AML-193 (cell line): ENCODE data around the gene OBSL1.

Source experiments
- DNase-seq, 2 experiments: peaks; one replicate each; lab custom pipeline; 2025; lab: John Stamatoyannopoulos, UW

OBSL1 gene

DNA sequence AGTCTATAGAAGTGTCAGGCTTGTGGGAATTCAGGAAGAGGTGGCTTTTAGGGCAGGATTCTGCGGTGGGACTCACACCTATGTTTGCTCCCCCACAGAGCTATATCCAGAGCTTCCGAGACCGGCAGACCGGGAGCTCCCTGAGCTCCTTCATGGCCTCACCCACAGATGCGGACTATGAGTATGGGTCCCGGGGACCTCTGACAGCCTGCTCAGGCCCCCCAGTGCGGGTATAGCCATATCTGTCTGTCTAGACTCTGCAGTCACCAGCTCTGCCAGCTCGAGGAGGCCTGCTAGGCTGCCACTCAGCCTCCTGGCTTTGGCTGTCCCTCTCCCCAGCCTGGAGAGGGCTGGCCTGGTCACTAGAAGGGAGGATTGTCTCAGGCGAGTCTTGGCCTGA is 21.7 kb downstream of the OBSL1 start:
- no peak for DNase-seq

DNA sequence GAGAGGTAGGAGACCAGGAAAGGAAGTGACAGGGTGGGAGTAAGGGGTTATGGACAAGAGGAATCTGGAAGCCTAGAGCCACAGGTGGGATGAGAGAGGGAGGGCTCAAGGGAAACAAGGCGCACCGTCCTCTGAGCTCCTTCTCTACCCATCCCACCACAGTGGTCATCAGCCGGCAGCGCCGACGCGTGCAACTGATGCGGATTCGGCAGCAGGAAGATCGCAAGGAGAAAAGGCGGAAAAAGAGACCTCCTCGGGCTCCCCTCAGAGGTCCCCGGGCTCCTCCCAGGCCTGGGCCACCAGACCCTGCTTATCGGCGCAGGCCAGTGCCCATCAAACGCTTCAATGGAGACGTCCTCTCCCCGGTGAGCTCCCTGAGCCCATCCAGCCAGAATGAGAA is 22.3 kb downstream of the OBSL1 start:
- DNase-seq: no peak

GRCh38 chr2:219547621-219548020 is 23.7 kb downstream of the OBSL1 start:
- DNase-seq: no peak

GRCh38 chr2:219545943-219546352 is 25.4 kb downstream of the OBSL1 start:
- DNase-seq: no peak

GRCh38 chr2:219545295-219545942 is 25.9 kb downstream of the OBSL1 start:
- no peak for DNase-seq

DNA sequence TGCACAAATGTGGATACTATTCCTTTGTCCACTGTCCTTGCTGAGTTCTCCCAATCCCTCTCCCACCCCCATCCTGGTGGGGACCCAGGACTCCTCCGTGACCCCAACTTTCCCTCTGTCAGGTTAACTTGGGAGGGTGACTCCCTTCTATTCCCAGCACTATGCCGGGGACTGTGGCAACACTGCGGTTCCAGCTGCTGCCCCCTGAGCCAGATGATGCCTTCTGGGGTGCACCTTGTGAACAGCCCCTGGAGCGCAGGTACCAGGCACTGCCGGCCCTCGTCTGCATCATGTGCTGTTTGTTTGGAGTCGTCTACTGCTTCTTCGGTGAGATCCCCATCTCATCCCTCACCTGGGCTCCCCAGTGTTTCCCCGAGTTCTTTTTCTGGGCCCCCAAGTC is 26.8 kb downstream of the OBSL1 start:
- DNase-seq: no peak

- DNase-seq: peak; percentile 19 to 43
These were observed 27.6 kb downstream of the OBSL1 start, which contains the start of the genes CHPF and TMEM198 for GRCh38 chr2:219543596-219544358. TSS of gene CHPF (minus strand) at chr2:219543809. CDS start at chr2:219543538, 271 bp downstream. TSS of gene TMEM198 (plus strand) at chr2:219544028. CDS start at chr2:219544728, 700 bp downstream.

- DNase-seq: no peak
These were observed 28.3 kb downstream of the OBSL1 start for GRCh38 chr2:219542931-219543595.

- DNase-seq: peak; percentile 51 to 54
These were observed 29.6 kb downstream of the OBSL1 start for GRCh38 chr2:219541611-219542180.

DNA sequence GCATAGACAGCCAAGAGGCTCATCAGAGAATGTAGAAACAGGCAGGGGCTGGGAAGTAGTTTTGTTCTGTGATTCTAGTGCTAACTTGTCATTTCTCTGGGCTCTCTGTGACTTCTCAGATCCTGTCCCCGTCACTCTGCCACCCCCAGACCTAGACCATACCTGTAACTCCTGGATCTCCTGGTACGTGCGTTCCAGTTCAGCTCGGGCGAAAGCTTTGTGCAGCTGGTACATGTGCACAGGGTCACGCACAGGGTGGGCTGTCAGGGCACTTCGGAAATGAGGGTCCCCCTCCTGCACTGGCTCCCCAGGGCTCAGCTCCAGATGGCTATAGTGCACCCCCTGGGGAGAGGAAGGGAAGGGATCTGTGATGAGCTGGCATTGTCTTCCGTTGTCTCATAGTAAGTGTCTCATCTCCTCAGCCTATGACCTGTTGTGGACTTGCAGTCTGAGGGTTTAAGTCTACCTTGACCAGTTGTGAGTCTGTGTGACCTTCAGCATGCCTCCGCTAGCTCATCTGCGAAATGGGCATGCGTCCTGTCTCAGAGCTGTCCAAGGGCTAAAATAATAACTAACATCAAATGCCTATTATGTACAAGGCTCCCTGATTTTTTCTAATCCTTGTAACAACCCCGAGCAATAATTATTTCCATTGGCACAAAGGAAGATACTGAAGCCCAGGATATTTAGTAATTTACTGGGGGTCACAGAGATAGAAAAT is 30.4 kb downstream of the OBSL1 start:
- no peak for DNase-seq

DNA sequence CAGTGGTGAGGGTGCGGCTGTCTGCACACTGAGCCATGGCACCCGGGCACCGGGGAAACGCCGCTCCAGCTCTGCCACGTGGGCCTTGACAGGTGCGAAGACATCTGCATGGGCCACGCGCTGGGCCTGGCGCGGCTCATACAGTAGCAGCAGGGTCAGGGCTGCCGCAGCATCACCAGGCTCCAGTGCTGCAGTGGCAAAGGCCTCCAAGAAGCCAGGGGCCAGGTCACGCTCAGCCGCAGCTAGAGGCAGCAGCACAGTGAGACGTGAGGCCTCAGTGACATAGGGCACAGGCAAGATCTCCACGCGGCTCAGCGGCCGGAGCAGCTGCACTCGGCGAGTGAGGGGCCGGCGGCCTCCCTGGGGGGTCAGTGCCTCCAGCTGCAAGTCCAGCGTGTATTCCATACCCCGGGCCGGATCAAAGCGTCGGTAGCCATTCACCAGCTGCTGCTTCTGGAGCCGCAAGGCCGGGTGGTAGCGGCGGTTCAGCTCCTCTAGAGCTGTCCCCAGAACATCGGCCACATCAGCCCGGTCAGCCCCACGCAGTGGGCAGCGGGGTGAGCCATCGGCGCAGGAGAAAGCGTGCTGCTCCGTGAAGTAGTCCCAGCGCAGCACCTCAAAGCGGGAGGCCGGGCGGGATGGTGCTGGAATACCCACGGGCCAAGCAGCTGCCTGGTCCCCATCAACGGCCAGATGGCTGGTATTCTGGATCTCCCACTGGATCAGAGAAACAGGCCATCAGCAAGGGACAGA is 31.2 kb downstream of the OBSL1 start:
- no peak for DNase-seq

DNA sequence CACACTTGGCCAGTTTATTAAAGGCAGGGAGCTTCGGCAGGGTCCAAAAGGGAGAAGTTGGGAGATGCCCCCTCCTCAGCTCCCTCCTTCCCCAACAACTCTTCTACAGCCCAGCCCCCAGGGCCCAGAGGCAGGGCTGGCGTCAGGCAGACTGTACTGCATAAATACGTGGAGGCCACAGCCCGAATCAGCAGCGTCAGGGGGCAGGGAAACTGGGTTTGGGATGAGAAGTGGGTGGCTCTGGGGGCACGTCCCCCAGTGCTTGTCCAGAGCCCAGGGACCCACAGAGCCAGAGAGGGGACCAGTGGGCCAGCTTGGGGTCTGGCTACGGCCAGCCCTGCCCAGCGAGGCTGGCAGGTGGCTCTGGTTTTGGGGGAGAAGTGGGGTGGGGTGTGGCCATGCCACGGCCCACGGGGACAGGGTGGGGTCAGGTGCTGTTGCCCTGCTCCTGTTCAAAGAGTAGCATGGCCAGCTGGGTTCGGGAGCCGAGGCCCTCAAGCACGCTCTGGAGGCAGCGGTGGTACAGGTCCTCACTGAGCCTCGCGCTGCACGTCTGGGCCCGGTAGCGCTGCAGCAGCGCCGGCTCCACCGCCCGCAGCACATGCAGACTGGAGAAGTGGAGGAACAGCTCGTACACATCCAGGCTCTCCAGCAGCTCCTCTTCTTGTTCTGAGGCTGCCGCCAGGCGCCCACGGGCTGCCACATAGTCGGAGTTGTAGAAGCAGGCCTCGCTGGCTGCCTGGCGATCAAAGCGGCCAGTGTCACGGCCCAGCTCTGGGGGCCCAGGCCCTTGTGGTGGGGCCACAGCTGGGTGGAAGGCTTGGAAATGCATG is 32.2 kb downstream of the OBSL1 start:
- no peak for DNase-seq

DNA sequence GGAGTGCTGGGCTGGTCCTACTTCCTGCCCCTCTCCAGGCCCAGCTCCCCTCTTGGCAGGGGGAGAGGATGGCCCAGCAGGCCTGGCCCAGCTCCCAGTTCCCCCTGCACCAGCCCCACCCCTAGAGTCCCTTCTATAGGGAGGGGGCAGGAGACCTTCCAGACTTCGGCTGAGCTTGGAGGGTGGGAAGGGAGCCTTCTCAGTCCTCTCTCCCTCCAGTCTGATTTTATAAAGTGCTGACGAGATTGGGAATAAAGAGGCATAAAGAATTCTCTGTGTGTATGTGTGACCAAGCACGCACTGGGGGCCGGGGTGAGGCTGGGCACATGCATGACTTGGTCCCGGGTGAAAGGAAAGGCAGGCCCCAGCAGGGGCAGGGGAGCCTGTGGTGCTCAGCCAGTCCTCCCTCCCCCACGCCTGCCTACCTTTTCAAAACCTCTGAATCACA is 32.8 kb downstream of the OBSL1 start:
- no peak for DNase-seq

GRCh38 chr2:219537657-219538488 is 33.5 kb downstream of the OBSL1 start:
- DNase-seq: no peak

GRCh38 chr2:219536967-219537366 is 34.4 kb downstream of the OBSL1 start:
- no peak for DNase-seq

DNA sequence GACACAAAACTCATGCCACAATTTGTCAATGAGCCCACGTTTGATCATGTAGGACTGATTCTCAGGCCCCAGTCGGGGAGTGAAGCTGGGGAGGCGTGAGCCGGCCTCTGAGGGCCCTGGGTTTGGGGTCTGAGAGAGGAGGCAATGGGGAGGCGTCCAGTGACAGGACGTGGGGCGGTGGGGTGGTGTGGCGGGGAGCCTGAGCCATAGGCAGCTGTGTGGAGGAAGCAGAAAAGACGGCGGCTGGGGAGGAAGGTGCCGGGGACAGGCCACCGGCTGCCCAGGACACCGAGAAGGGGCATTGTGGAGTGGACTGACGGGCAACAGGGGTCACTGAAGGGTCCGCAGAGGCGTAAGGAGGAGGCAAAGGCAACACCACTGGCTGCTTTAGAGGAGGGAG is 34.9 kb downstream of the OBSL1 start:
- DNase-seq: no peak

DNA sequence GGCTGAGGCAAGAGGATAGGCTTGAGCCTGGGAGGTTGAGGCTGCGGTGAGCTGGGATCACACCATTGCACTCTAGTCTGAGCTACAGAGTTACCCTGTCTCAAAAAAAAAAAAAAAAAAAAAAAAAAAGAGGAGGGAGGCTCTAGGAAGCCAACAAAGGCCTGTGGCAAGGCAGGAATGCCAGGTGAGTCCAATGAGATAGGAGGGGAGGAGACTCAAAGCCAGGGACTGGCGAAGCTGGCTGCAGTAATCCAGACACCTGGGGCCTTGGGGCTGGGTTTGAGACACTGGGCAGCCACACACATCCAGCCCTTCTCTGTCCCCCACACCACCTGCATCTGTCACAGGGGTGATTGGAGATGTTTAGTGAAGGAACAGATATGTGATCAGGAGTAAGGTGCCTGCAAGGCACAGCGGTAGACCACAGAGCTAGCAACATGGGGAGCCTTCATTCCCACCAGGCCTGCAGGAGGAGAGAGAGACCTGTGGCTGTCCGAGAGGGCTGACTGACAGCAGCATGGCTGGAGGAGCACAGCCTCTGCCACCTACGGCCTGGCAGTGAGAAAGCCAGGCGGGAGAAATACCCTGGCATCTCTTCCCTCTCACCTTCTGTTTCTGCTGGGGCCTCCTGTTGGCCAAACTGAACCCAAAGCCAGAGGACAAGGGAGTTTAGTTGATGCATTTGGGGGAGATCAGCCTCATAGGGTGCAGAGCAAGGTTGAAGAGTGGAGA is 37.2 kb downstream of the OBSL1 start:
- no peak for DNase-seq

DNA sequence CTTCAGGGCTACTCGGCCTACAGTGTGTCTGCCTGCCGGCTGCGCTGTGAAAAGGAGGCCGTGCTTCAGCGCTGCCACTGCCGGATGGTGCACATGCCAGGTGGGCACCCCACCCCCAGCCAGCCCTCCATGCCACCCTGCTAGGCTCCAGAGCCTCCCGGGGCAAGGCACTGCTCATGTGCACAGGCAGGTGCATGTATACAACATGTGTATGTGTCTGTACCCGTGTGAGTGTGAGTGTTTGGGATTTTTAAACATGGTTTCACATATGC is 39.0 kb downstream of the OBSL1 start:
- no peak for DNase-seq
